HG02678 (cell line): ENCODE measurements around the gene DNAH10.
A peak's percentile ranks its signal among the peaks of the same experiment; 100 is the strongest.

Experiments used
- ATAC-seq: cut with Tn5 transposase; IDR thresholded peaks from one replicate; pipeline ENCODE4 v1.9.1; 2021; ENCODE audit warnings: mild to moderate bottlenecking, moderate library complexity; ENCODE audit not compliant: unreplicated experiment

DNAH10 gene

GRCh38 chr12:123761841-123762714 is at the start of gene DNAH10:
Gene DNAH10 (plus strand): TSS chr12:123762301. CDS start chr12:123762337, 36 bp downstream.
- peak; percentile 70 for ATAC-seq

- ATAC-seq: no peak
Observed at GRCh38 chr12:123712780-123713319, 49.3 kb upstream of the DNAH10 start.

- no peak for ATAC-seq
Observed at GRCh38 chr12:123713398-123713797, 48.7 kb upstream of the DNAH10 start.

GRCh38 chr12:123713823-123714585 is 48.1 kb upstream of the DNAH10 start:
- ATAC-seq: peak; percentile 31

GRCh38 chr12:123715195-123715594 is 46.9 kb upstream of the DNAH10 start:
- no peak for ATAC-seq

- ATAC-seq: no peak
Observed at GRCh38 chr12:123717350-123717749, 44.8 kb upstream of the DNAH10 start.

- ATAC-seq: no peak
Observed at GRCh38 chr12:123720141-123720814, 41.8 kb upstream of the DNAH10 start.

- no peak for ATAC-seq
Observed at GRCh38 chr12:123721245-123721644, 40.9 kb upstream of the DNAH10 start.

- ATAC-seq: no peak
Observed at GRCh38 chr12:123723011-123723410, 39.1 kb upstream of the DNAH10 start.

- ATAC-seq: no peak
Observed at GRCh38 chr12:123723765-123724164, 38.3 kb upstream of the DNAH10 start.

GRCh38 chr12:123726244-123726643 is 35.9 kb upstream of the DNAH10 start:
- no peak for ATAC-seq

GRCh38 chr12:123726962-123727361 is 35.1 kb upstream of the DNAH10 start:
- no peak for ATAC-seq

- ATAC-seq: no peak
Observed at GRCh38 chr12:123727878-123728277, 34.2 kb upstream of the DNAH10 start.

GRCh38 chr12:123731596-123731995 is 30.5 kb upstream of the DNAH10 start:
- no peak for ATAC-seq

- no peak for ATAC-seq
Observed at GRCh38 chr12:123732251-123732650, 29.9 kb upstream of the DNAH10 start.

GRCh38 chr12:123733229-123733628 is 28.9 kb upstream of the DNAH10 start:
- no peak for ATAC-seq

GRCh38 chr12:123734268-123734667 is 27.8 kb upstream of the DNAH10 start:
- ATAC-seq: no peak

GRCh38 chr12:123741937-123742572 is 20.0 kb upstream of the DNAH10 start:
- no peak for ATAC-seq

- ATAC-seq: no peak
Observed at GRCh38 chr12:123743002-123743401, 19.1 kb upstream of the DNAH10 start.

GRCh38 chr12:123744836-123745235 is 17.3 kb upstream of the DNAH10 start:
- no peak for ATAC-seq

- no peak for ATAC-seq
Observed at GRCh38 chr12:123747309-123747708, 14.8 kb upstream of the DNAH10 start.
